ENCODE measurements around the gene CPNE5. TPM values are rescaled to one million over a fixed set of nuclear protein-coding genes. Genes with fewer than 3 reads are reported as not detected.

Gene CPNE5
- total RNA-seq, 1 donor from 2014 or later: 24.9 TPM

Other genes starting within 250 kb of the CPNE5 start
- 289 TPM for gene SRSF3, start 245.1 kb downstream of the CPNE5 start, total RNA-seq (ENCODE audit: unreplicated experiment)
- gene CDKN1A, start 160.7 kb downstream of the CPNE5 start, total RNA-seq (ENCODE audit: unreplicated experiment): 48.4 TPM
- gene RAB44, start 141.6 kb downstream of the CPNE5 start, total RNA-seq (ENCODE audit: unreplicated experiment): not detected
- gene PPIL1, start 35.4 kb upstream of the CPNE5 start, total RNA-seq (ENCODE audit: unreplicated experiment): 33.4 TPM
- 43.2 TPM for gene C6orf89, start 46.5 kb upstream of the CPNE5 start, total RNA-seq (ENCODE audit: unreplicated experiment)
- 20.5 TPM for gene PI16, start 115.3 kb upstream of the CPNE5 start, total RNA-seq (ENCODE audit: unreplicated experiment)
- 304 TPM for gene MTCH1, start 146.8 kb upstream of the CPNE5 start, total RNA-seq (ENCODE audit: unreplicated experiment)
- 0.10 TPM for gene FGD2, start 166.2 kb upstream of the CPNE5 start, total RNA-seq (ENCODE audit: unreplicated experiment)